Stimulated activated CD4-positive, alpha-beta T cell treated with anti-CD3 and anti-CD28 coated beads, Interleukin-15, amount 100 ng/mL, for 24 hours (primary cell): Measurements from ENCODE around the gene RALGPS1.

ENCODE experiments used
- DNase-seq: peaks from one replicate; pipeline ENCODE4 v3.0.0-alpha.2; 2020

Gene RALGPS1

GRCh38 chr9:127178686-127179632 lies 264.4 kb downstream of the RALGPS1 start:
- no peak for DNase-seq

DNA sequence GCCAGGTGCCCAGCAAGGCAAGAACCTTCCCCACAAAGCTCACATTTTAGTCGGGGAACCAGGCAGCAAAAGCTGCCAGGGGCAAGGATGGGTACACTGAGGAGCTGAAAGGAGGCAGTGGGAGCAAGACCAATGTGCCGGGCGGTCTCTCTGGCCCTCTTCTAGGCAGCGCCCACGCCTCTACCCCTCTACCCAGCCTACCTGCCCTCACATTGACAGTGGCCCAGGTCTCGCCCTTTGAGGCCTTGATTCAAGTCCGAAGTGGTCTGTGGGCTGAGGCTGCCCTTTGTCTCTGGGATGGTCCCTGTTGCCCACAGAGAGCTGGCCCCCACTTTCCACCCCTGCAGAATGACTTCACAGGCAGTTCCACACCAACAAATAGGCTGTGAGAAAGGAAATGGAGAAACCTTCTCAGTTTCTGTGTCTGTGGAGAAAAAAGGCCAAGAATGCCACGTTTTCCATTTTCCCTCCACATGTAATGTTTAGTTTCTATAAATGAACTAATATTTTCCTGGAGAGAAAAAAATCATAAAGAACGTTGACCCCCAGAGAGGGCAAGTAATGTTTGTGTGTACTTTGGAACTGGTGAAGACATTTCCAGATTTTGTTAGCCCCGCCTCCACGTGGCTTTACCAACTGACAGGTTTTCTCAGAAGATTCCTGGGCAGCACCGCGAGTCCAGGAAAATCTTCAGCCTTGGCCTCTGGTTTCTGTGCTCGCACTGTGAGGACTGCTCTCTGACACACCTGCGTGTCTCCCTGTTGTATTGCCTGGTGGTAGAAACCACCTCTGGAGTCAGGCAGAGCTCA lies 265.3 kb downstream of the RALGPS1 start:
- no peak for DNase-seq

- no peak for DNase-seq
These were observed 266.1 kb downstream of the RALGPS1 start for GRCh38 chr9:127180457-127181314.

DNA sequence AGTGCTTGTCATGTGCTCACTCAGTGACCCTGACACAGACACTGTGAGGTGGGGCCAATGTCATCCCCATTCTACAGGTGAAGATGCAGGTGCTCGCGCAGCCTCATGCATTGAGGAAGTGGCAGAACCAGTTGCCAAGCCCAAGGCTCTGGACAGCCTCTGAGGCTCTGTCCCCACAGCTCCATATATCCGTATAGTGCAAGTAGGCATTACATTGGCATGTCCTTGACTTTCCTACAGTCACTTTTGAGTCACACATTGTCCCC lies 266.7 kb downstream of the RALGPS1 start:
- no peak for DNase-seq

GRCh38 chr9:127181595-127182190 lies 267.1 kb downstream of the RALGPS1 start:
- DNase-seq: no peak

- DNase-seq: no peak
These were observed 268.5 kb downstream of the RALGPS1 start for GRCh38 chr9:127182901-127183746.

DNA sequence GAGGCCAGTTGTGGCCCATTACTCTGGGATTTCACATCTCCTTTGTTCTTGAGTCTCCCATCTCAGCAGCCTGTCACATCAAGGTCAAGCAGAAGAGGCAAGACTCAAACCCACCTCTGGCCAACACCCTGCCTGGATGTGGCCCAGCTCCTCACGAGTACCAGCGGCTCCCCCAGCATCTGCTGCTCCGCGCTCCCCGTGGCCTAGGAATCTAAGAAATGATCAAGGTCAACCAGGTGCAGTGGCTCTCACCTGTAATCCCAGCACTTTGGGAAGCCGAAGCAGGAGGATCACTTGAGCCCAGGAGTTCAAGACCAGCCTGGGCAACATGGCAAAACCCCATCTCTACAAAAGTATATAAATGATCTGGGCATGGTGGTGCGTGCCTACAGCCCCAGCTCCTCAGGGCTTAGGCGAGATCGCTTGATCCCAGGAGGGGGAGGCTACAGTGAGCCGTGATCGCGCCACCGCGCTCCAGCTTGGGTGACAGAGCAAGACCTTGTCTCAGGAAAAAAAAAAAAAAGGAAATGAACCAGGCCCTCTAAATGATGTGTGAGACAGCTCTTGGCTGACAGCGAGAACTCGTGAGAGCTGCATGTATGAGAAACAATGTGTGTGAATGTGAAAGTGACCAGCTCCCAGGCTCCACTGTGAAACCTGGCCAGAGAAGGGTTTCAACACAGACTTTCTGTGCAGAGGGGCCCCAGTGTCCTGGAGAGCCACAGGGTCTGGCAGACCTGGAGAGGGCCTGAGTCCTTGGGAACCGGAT lies 269.4 kb downstream of the RALGPS1 start:
- DNase-seq: no peak

DNA sequence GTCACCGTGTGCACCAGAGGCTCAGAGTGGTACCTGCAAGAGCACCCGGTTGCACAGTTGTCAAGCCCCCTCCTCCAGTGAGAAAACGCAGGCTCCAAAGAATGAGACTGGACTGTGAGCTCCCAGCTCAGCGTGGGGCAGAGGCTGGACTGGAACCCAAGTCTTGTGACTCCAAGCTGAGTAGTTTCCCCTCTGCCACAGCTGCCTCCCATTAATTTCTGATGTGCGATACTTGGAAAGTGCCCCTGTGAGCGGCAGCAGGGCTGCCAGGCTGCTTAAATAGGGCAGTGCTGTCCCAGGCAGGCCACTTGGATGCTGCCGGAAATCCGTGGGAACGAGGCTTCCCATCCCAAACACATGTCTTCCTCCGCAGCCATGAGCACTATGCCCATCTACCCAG lies 270.1 kb downstream of the RALGPS1 start:
- no peak for DNase-seq

- DNase-seq: no peak
These were observed 270.6 kb downstream of the RALGPS1 start for GRCh38 chr9:127185181-127185580.

GRCh38 chr9:127185931-127186781 lies 271.6 kb downstream of the RALGPS1 start:
- no peak for DNase-seq

DNA sequence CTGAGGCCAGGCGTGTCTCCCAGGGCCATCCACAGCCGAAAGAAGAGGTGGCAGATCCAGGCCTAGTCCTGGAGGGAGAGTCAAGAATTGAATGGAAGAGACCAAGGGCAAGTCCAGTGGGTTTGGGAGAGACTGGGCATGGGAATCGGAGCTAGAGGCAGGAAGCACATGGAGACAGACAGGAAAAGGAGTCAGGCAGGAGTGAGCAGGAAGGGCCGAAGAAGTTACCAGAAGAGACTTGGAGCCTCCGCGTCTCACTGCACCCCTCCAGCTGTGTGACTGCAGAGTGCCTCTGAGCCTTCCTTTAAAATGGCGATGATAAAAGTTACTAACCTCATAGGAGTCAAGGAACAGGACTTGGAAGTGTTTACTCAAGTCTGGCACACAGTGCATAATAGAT lies 272.2 kb downstream of the RALGPS1 start:
- DNase-seq: no peak

DNA sequence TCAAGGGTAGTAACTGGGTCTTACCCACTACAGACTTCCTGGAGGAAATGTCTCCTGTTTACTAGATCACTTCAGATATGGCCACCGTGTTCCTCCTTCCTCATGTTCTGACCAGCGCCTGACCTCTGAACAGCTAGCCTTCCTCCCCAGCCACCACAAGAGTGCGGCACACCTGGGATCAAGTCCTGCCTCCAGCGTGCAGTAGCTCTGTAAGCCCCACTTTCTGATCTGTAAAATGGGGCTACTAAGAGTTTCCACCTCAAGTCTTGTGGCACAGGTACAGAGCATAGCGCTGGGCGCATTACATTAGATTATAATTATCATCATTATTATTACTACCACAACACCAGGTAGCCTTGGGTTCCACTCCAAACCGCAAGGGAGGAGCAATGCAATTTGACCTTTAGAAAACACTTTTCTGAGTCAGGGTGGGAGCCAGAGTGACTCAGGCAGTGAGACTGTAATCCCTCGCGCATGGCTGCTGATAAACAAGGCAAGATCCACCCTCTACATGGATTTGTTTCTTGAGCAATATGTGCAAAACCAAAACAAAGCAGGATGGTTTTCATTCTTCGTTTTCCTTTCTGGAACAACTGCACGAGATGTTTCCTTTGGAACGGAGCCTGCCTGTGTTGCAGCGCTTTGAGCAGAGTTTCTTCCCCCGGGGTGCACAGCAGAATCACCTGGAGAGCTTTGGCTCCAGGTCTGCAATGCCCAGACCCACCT lies 272.8 kb downstream of the RALGPS1 start:
- DNase-seq: no peak

GRCh38 chr9:127188396-127188795 lies 273.8 kb downstream of the RALGPS1 start:
- no peak for DNase-seq

GRCh38 chr9:127189628-127190027 lies 275.0 kb downstream of the RALGPS1 start:
- no peak for DNase-seq

DNA sequence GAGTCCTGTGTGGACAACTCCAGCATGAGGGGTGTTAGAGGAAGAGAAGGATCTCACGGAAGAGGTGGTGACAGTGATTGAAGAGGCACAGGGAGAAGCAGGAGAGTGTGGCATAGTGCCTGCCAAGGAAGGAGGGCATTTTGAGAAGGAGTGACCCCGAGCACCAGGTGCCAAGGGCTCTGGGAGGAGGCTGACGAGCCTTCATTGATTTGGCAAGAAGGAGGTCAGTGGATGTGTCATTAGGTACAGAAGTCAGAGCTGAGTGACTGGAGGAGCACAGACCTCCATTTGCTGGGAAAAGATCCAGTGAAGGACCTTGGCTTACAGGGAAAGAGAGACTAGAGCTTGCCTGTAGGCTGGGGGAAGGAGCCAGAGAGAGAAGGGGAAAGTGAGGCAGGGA lies 278.2 kb downstream of the RALGPS1 start:
- DNase-seq: no peak

DNA sequence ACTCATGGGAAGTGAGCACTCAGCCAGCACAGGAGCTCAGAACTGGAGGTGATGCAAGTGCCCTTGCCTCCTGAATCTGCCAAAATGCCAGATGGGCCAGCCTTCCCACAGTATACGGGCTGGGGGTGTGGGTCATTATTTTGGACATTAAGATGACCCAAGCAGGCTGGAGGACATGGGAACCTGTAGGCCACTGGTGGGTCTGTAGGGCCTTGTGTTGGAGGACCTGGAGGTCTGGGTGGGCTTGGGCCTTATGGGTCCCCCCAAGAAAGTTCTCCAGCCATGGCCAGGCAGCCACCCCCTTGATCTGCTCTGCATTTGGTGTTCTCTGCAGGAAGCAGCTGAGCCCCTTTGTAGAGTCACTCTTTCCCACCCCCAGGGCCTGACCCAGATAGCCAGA lies 278.9 kb downstream of the RALGPS1 start:
- no peak for DNase-seq

DNA sequence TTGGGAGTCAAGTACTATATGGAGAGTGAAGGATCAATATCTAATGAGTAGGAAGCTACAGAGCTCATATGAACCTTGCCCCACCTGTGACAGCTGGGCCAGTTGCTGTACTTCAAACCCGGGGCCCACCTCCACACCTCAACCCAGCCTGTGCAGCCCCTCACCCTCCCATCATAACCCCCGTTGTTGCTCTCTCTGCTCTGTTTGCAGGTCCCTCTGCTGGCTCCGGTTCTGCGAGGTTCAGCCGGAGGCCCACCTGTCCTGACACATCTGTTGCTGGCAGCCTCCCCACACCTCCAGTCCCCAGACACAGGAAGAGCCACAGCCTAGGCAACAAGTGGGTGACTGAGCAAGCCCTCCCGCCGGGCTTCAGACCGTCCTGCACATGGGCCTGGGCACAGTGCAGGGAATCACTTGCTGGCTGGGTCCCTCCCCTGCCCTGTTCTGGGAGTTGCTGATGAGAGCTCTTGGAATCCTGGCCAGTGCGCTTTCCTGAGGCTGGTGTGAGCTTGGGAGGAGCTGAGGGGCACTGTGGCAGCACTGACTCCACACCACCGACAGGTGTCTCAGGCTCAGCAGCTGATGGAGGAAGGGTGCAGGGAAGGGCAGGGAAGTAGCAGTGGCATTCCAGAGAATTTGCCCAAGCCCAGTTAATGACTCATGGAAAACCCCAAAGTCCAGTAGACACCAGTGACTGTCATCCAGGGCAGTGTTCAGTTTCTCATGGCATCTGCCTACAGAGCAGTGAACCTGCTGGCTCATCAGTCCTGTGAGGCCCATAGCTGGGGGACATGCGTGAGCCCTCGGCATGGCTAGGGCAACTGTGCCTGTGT lies 280.5 kb downstream of the RALGPS1 start:
- no peak for DNase-seq
